GOT3 (cell line): Measurements from ENCODE around the gene SNX20.

Experiments
- DNase-seq: peaks from one replicate; lab custom pipeline; 2025; ENCODE audit warnings: mixed read lengths; lab: John Stamatoyannopoulos, UW

The SNX20 gene

GRCh38 chr16:50681021-50681885 is at the start of gene SNX20:
Gene SNX20 (minus strand): TSS chr16:50681312. CDS start chr16:50677526, 3,786 bp downstream.
- DNase-seq, result no peak

GRCh38 chr16:50724306-50724705 is 43.2 kb upstream of the SNX20 start:
- DNase-seq, result no peak

GRCh38 chr16:50722960-50723359 is 41.8 kb upstream of the SNX20 start:
- DNase-seq, result no peak

GRCh38 chr16:50722405-50722737 is 41.3 kb upstream of the SNX20 start:
- no peak for DNase-seq

GRCh38 chr16:50721549-50722404 is 40.7 kb upstream of the SNX20 start:
- no peak for DNase-seq

- no peak for DNase-seq
Observed at GRCh38 chr16:50719401-50720337, 38.6 kb upstream of the SNX20 start.

- DNase-seq, result no peak
Observed at GRCh38 chr16:50718761-50719400, 37.8 kb upstream of the SNX20 start.

GRCh38 chr16:50718061-50718760 is 37.1 kb upstream of the SNX20 start:
- no peak for DNase-seq

GRCh38 chr16:50717494-50717893 is 36.4 kb upstream of the SNX20 start:
- no peak for DNase-seq

- no peak for DNase-seq
Observed at GRCh38 chr16:50717091-50717490, 36.0 kb upstream of the SNX20 start.

DNA sequence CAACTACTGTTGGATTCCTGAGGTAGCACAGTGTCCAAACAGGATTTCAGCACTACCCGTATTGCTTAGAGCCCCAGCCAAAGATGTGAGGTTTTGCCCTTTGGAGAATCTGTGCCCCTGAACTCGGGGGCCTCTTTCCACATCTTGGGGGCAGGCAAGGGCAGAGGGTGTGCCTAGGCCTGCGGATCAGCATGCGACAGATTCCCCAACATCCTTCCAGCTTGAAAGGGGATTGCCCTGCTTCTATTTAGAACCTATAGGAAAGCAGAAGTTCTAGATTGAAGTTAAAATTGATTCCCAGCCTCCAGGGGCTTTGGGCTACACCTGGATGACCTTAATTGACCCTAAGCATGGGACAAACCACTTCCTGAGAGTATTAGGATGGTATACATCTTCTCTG is 31.8 kb upstream of the SNX20 start:
- no peak for DNase-seq

DNA sequence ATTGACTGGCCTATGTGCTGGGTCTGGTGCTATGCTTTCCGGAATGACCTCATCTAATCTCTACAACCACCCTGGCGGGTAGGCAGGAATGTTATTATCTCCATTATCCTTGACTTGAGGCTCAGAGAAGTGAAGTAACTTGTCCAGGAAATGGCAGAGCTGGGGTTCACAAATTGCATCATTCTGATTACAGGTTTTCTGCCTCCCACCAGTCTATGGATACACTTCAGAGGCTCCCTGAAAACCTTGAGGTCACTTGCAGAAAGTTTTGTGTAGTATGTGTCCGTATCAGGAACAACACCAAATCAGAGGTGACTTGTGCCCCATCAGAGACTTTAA is 31.4 kb upstream of the SNX20 start:
- DNase-seq, result no peak

DNA sequence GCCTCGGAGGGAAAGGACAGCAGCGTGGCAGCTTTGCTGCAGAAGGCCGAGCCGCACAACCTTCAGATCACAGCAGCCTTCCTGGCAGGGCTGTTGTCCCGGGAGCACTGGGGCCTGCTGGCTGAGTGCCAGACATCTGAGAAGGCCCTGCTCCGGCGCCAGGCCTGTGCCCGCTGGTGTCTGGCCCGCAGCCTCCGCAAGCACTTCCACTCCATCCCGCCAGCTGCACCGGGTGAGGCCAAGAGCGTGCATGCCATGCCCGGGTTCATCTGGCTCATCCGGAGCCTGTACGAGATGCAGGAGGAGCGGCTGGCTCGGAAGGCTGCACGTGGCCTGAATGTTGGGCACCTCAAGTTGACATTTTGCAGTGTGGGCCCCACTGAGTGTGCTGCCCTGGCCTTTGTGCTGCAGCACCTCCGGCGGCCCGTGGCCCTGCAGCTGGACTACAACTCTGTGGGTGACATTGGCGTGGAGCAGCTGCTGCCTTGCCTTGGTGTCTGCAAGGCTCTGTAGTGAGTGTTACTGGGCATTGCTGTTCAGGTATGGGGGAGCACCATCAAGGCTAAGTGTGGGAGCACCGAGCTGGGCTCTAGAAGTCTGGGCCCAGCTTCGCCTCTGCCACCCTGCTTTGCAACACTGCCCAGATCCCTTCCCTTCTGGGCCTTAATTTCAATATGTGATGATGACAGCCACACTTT is 30.9 kb upstream of the SNX20 start:
- no peak for DNase-seq

DNA sequence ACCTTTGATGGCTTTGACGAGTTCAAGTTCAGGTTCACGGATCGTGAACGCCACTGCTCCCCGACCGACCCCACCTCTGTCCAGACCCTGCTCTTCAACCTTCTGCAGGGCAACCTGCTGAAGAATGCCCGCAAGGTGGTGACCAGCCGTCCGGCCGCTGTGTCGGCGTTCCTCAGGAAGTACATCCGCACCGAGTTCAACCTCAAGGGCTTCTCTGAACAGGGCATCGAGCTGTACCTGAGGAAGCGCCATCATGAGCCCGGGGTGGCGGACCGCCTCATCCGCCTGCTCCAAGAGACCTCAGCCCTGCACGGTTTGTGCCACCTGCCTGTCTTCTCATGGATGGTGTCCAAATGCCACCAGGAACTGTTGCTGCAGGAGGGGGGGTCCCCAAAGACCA is 29.9 kb upstream of the SNX20 start:
- no peak for DNase-seq

- DNase-seq, result no peak
Observed at GRCh38 chr16:50709980-50710379, 28.9 kb upstream of the SNX20 start.

- no peak for DNase-seq
Observed at GRCh38 chr16:50709061-50709684, 28.1 kb upstream of the SNX20 start.

- DNase-seq, result no peak
Observed at GRCh38 chr16:50708373-50709060, 27.4 kb upstream of the SNX20 start.

DNA sequence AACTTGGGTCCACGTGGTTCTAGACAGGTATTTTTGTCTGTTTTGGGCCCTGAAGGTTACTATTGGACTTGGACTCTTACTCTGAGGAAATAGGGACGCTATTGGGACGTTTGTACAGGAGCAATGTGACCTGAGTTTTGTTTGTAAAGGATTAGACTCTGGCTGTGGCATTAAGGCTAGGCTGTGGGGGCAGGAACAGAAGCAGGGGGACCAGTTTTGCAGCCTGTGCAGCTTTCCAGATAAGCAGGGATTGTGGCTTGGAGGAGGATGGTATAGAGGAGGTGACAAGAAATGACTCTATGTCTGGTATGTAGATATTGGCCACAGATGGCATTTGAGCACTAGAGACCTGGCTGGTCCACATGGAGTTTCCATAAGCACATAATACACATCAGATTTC is 25.1 kb upstream of the SNX20 start:
- DNase-seq, result no peak

GRCh38 chr16:50705436-50706110 is 24.5 kb upstream of the SNX20 start:
- DNase-seq, result no peak
